TTC549 (cell line): Measurements from ENCODE around the gene PTPN20.
"Not testable (repeated sequence)": the region's sequence is repeated elsewhere in the genome, so short reads cannot be mapped to it uniquely, and the experiment has no call there.

Experiments
- FAIRE-seq: peaks from 2 replicates; lab custom pipeline; 2012; peaks lifted over from hg19 to GRCh38; lab: Jason Lieb, UNC

The PTPN20 gene

DNA sequence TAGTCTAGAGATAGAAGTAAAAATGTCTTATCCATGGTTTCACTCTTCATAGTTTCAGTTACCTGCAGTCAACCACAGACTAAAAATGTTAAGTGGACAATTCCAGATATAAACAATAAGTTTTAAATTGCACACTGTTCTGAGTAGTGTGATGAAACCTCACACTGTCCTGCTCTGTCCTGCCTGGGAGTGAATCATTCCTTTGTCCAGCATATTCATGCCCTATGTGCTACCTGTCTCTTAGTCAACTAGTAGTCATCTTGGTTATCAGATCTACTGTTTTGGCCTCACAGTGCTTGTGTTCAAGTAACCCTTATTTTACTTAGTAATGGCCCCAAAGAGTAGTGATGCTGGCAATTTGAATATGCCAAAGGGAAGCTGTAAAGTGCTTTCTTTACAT lies 49.5 kb downstream of the PTPN20 start:
- not testable (repeated sequence) for FAIRE-seq

DNA sequence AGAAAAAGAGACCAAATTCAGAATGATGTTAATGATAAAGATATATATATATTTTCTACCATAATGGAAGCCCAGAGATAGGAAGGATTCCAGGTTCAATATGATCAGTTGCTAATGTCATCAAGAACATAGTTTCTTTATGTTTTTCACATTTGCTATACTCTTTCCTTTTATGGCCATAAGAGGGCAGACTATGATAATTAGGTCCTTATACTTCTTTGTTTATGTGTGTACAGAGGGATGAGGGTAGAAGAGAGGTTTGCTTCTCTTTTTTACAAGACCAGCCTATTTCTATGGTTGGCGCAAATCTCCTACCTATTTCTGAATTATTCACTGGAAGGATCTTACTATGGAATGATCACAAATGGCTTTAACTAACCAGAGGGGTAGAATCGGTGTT lies 52.1 kb downstream of the PTPN20 start:
- FAIRE-seq, result not testable (repeated sequence)

DNA sequence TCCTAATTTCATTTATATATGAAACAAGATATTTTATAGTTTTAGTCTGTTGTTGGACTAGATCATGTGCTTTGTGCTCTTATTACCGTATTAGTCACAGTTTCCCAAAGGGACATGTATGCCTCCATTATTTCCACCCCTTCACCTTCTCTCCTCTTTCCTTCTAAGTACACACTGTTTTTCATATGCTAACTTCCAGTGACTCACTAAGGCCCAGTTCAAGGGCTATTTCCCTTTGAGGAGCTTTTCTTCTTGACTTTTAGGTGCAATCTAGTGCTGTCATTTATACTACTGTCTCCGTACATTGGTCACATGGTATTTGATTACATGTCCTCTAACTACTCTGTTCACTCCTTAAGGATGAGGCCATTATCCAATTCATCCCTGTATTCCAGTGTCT lies 55.8 kb downstream of the PTPN20 start:
- FAIRE-seq, result not testable (repeated sequence)

DNA sequence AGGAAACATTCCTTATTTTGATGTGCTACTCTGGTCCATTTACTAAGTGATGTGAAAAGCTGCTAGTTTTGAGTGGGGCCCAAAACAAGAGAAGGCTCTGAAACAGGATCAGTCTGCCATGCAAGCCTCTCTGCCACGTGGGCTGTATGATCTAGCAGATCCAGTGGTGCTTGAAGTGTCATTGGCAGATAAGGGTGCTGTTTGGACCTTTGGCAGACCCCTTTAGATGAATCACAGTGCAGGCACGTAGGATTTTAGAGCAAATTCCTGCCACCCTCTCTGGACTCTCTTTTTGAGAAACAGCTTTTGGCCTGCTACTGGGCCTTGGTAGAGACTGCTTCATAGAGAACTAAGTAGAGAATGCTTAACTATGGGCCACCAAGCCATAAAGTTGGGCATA lies 69.0 kb downstream of the PTPN20 start:
- FAIRE-seq, result not testable (repeated sequence)

DNA sequence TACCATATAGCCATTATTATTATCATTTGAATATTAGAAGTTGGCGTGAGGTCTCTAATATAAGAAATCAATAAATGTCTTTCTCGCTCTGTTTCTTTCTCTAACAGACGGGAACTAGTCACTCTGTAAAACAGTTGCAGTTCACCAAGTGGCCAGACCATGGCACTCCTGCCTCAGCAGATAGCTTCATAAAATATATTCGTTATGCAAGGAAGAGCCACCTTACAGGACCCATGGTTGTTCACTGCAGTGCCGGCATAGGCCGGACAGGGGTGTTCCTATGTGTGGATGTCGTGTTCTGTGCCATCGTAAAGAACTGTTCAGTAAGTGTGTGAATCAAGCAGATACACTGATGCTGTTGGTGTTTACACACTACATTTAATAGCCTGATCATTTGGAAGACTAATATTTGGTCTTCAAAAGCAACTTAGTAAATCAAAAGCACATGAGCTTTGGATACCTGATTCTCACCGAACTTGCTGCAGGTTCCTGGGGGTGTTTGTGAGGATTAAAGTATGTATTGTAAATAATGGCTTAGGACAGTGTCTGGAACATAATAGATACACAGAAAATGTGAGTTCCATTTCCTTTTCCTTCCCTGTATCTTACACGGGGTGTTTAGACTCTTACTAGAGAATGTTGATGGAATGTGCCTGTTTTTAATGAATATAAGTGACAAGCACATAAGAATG lies 76.2 kb downstream of the PTPN20 start:
- FAIRE-seq, result not testable (repeated sequence)

DNA sequence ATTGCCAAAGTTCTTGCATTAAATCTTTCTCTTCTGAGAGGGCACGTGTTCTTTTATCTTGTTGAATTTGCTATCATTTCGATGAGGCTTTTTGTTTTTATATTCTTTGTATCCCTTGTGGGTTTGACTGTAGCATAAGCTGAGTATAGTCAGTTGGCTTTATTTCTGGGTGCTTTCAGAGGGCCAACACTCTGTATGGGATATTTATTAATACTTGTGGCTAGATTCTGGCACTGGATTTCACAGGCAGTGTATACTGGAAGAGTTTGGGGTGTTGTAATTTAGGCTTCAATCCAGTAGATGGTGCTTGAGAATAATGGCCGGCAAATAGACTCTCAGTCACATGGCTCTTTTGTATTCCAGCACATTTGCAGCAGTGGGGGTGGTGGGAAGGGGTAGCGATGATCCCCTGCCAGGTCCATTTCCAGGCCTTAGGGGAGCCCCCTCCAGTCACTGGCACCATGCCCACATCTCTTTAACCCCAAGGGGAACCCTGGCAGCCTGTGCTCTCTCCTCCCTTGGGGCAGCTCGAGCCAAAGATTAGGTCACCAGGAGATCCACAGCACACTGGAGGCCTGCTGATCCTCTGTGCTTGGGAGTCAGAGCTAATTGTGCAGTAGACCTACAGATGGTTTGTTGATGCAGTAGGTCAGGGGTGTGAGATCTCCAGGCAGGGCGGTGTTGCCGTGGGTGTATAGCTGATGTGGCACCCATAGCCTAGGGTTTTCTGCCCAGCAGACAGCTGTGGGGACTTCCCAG lies 81.8 kb downstream of the PTPN20 start:
- FAIRE-seq, result no peak

DNA sequence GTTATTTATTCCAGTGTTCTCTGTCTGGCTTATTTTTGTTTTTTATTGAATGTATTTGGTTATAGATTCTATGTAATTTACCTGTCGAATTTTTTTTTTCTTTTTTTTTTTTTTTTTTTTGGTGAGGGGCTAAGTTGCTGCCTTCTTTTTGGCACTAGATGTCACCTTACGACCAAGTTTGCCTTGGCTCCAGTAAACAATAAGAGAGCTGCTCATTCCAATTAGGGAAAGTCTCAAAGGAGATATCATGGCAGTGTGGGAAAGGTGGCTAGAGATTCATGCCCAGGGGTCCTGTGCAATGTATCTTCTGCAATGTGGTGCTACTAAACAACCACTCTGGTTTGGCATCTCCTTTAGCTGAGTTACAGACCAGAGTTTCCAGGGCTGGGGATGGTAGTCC lies 84.0 kb downstream of the PTPN20 start:
- FAIRE-seq, result no peak

DNA sequence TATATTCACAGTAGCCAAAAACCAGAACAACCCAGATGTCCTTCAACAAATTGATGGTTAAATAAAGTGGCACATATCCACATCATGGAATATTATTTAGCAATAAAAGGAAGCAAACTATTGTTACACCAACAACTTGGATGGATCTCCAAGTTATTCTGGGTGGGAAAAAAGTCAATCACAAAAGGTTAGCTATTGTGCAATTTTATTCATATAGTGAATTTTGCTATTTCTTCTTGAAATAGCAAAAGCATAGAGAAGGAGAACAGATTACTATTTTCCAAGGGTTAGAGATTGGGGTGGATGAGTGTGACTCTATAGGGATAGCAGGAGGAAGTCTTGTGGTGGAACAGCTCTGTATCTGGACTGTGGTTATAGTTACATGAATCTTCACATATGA lies 87.0 kb downstream of the PTPN20 start:
- FAIRE-seq, result no peak

DNA sequence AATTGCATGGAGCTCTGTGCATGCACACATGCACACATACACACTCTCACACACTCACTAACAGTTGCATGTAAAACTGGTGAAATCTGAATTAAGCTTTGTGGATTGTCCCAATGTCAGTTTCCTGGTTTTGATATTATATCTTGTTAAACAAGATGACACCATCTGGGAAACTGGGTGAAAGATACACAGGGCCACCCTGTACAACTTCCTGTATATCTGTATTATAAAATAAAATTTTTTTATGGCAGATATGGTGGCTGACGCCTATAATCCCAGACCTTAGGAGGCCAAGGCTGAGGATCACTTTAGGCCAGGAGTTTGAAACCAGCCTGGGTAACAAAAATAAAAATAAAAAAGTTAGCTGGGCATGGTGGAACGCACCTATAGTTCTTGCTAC lies 87.4 kb downstream of the PTPN20 start:
- FAIRE-seq, result no peak

DNA sequence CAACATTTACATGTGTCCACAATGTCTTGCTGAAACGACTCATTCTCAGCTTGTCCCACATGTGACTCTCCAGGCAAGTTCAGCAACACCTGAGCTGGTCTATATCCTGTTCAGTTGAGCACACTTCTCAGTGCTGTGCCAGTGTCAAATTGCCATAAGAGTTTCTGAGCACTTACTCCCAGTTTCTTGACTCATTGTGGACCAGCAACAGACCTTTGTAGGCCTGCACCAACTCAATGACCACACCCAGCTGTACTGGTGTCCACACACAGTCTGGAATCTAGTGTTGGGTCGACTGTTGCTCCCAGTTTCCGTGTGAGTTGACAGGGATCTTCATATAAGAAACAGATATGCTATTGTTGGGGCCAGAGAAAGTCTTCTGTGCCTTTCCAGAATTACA lies 88.0 kb downstream of the PTPN20 start:
- no peak for FAIRE-seq

DNA sequence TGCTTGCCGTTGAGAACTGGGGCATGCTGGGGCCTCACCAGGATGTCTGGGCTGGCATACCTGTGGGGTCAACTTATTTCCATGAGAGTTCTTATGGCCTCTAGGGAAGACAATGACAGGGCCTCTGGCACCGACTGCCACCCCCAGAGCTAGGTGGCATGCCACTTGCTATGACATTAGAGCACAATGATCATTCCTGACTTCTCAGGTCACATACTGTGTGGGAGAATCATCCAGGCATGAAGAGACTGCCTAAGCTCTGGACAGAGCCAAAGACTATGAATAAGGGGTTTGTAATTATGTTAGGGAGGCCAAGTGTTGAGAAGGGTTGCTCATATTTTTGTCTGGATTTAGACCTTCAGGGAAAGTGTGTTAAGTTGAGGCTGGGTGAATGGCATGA lies 97.5 kb downstream of the PTPN20 start:
- no peak for FAIRE-seq

DNA sequence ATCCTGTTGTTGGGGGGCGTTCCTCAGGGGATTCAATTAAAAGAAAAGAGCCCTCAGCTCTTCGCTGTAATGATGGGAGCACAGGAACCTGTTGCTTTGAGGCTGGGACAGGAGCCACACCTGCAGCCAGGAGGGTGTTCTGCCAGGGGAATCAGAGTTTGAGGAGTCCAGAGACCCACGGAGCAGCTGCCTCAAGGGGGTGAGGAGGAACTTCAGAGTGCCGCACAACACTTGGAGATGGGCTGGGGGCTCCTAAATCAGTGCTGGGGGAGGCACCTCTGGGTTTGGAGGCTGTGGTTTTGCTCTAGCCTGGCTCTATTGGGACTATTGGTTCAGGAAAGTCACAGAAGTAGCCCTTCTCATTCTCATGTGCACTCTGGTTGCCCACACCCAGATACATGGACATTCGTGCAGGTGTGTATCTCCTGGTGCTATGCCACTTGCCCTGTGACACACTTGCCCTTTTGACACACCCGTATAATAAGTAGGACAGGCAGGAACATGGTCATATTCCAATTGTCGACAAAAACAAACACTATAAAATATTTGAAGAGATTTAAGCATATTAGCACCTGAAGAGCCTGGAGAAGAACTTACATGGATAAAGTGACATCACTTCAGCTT lies 98.1 kb downstream of the PTPN20 start:
- no peak for FAIRE-seq

DNA sequence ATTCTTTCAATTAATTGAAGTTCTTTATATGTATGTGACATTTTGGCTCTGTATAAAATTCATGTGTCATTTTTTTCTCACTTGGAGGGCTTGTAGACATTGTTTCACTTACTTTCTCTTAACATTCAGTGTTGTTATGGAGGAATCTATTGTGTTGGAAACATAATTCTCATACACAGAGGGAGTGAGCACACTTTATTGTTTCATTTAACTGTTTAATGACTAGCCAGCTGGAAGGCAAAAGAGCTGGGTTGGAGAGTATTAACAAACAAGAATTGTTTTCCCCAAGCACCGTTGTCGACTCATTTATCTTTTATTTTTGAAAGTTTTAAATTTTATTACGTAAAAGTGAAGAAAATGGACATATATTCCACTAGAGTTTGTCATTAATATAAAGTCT lies 98.8 kb downstream of the PTPN20 start:
- FAIRE-seq, result no peak

DNA sequence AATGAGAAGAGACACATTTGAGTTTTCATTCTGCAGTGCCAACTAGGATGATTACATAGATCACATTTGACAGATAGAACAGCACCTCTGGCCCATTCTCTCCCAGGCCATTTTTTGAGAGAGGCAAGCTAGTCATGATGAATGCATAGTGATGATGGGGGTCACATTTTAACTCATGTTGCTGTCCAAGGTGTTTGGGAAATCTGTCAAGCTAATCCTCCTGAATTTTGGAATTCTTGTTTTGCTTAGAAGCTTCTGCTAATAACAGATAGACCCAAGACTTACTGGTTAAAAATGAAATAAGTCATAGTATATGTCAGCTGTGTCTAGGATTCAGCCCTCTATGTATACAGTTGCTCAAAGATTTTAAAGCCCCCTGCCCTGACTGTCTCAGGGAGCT lies 101.0 kb downstream of the PTPN20 start:
- FAIRE-seq, result no peak

DNA sequence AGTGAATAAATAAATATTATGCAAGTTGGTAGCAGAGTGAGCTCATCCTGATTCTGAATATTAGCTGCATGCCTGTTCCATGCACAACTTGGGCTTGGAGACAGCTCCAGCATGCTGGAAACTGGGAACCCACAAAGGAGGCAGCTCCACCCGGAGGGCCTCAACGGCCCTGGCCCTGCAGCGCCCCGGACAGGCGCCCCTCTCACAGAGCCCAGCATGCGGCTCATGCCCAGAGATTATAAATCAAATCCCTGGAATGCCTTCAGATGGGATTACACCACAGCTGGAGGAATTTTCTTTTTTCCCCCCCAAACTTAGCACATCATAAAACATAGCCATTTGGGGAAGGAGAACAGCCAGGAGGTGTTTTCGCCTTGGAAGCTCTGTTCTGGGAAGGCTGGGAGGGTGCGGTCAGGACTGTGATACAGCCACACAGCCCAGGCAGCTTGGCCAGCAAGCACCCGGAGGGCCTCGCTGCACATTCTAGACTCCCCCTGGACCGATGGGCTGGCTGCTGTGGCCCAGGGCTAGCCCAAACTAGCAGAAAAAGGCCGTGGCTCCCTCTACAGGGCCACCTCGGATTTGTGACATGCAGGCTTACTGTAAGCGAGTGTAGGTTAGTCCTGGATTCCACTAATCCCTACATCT lies 102.4 kb downstream of the PTPN20 start:
- FAIRE-seq, result no peak

DNA sequence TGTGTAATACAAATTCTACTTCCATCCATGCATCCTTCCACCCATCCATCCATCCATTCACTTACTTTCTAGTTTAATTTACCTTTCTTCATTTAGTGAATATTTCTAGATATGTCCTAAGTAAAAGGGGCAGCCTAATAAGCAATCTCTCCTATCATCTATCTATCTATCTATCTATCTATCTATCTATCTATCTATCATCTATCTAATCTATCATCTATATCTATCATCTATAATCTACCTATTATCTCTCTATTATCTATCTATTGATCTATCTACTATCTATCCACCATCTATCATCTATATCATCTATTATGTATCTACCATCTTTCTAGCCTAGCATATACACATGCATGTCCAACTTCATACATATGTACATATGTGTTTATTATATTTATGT lies 104.2 kb downstream of the PTPN20 start:
- FAIRE-seq, result no peak

DNA sequence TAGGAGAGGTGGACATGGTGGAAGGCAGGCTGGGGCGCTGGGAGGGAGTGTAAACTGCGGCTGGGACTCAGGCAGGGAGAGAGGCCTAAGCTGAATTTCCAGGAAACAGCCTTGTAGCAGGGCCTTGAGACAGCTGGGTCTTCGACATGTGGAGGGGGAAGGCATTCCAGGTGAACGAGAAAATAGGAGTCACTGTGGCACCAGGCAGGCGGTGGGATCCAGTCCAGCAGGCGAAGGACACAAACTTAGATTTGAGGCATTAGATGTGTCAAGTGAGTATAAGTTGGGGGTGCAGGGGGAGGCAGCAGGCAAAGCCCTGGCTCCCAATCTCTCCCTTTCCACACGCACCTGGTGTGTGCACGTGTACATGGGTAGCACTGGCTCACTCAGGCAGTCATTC lies 105.3 kb downstream of the PTPN20 start:
- FAIRE-seq, result no peak

DNA sequence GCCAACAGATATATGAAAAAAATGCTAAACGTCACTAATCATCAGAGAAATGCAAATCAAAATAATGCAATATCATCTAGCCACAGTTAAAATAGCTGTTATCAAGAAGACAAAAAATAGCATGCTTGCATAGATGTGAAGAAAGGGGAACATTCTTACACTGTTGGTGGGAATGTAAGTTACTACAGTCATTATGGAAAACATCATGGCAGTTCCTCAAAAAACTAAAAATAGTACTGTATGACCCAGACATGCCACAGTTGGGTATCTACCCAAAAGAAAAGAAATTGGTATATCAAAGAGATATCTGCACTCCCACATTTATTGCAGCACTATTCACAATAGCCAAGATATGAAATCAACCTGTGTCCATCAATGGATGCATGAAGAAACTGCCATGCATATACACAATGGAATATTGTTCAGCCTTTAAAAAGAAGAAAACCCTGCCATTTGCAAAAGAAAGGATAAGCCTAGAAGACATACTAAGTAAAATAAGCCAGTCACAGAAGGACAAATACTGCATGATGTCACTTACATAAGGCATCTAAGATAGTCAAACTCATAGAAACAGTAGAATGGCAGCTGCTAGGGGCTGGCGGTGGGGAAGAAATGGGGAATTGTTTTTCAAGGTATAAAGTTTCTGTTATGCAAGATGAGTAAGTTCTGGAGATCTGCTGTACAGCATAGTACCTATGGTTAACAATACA lies 107.0 kb downstream of the PTPN20 start:
- FAIRE-seq, result no peak

DNA sequence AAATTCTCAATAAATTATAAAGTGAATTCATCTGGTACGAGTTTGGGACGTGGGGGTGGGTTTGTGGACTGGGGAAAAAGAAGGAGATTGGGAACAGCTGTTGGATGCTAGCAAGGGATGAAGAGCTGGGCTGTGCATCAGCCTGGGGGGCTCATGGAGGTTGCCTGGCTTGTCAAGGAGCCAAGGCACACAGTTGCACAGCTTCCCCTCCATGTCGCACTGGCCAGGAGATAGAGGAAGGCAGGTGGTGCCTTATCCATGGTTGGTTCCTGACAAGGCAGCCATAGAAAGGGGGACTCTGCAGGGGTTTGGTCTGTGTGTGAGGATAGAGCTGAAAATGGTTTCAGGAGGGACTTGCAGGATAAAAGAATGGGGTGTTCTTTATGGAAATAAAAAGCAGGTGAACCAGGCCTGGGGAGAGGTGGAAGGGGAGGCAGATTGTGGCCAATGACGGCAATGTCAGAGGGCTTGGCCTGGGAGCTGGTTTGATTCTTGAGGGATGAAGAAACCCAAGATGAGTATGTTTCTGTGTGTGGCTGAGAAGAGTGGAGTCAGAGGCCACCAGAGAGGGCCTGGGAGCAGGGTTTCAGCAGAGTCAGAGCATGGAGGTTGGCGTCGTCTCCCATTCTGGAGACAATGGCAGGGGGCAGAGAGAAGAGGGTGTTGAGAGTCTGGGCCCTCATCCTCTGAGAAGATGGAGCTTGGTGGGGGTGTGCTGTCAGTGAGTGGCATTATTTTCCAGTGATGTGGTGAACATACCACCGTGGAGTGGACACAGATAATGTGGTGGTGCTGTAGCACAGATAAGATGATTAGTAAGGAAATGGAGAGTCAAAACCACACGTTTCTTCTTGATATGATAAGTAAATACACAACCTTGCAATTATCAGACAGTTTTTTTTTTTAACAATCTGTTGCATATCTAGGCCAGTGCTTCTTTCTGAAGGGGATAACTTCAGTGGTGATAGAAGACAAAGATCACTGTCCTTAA lies 108.2 kb downstream of the PTPN20 start:
- no peak for FAIRE-seq

DNA sequence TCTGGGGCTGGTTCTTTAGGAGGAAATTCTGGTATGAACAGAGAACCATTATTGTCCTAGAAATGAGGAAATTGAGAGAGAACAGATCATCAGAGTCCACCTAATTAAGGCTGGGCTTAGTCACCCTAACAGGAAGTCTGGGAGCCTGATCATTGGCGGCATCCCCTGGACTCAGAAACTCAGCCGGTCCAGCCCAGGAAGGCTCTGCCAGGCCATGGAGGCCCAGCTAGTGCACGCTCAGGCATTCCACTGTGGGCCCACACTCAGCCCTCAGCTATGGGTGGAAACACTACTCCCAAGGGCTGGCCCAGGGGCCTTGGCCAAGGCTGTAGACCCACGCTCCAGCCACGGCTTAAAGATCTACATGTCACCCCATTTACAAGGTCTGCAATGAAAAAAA lies 109.2 kb downstream of the PTPN20 start:
- no peak for FAIRE-seq

DNA sequence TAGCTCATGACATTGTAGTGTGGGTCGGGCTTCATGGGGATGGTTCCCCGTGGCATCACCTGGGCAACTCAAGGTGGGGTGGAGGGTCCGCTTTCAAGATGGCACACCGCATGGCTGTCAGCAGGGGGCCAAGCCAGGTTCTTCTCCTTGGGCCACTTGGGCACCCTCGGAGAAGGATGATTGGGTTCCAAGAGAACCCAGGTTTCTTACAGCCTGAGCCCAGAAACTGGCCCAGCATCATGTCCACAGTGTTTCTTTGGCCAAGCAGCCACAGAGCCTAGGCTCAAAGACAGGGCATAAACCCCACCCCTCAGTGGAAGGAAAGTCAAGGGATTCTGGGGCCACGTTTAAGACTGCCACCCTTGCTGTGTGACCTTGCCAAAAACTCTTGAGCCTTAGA lies 110.6 kb downstream of the PTPN20 start:
- no peak for FAIRE-seq
